ENCODE data around the gene STARD5.

The STARD5 gene

GRCh38 chr15:81317642-81318017 is 6.3 kb downstream of the STARD5 start:
- no peak for TF ChIP-seq ZFX (IDR thresholded peaks at IDR 0.05)
- no peak for TF ChIP-seq CTCF (conservative IDR thresholded peaks at IDR 0.05)
- H3K27ac ChIP-seq, result no peak overlapping the region

- TF ChIP-seq CTCF (conservative IDR thresholded peaks at IDR 0.05) (no peak), ZFX (IDR thresholded peaks at IDR 0.05) (no peak)
- no peak overlapping the region for H3K27ac ChIP-seq
Measured at GRCh38 chr15:81316267-81316666, 7.7 kb downstream of the STARD5 start.

- TF ChIP-seq CTCF (conservative IDR thresholded peaks at IDR 0.05) (no peak), ZFX (IDR thresholded peaks at IDR 0.05) (no peak)
- H3K27ac ChIP-seq, result no peak overlapping the region
Measured at GRCh38 chr15:81315452-81316175, 8.3 kb downstream of the STARD5 start.

- TF ChIP-seq CTCF (conservative IDR thresholded peaks at IDR 0.05) (no peak), ZFX (IDR thresholded peaks at IDR 0.05) (no peak)
- H3K27ac ChIP-seq, result no peak overlapping the region
Measured at GRCh38 chr15:81314378-81314777, 9.6 kb downstream of the STARD5 start.

GRCh38 chr15:81313686-81314085 is 10.3 kb downstream of the STARD5 start:
- TF ChIP-seq ZFX (IDR thresholded peaks at IDR 0.05) (no peak), CTCF (conservative IDR thresholded peaks at IDR 0.05) (no peak)
- no peak overlapping the region for H3K27ac ChIP-seq

- TF ChIP-seq CTCF (conservative IDR thresholded peaks at IDR 0.05) (no peak), ZFX (IDR thresholded peaks at IDR 0.05) (no peak)
- H3K27ac ChIP-seq, result no peak overlapping the region
Measured at GRCh38 chr15:81312790-81313543, 11.0 kb downstream of the STARD5 start.

- TF ChIP-seq ZFX (IDR thresholded peaks at IDR 0.05) (no peak), CTCF (conservative IDR thresholded peaks at IDR 0.05) (no peak)
- H3K27ac ChIP-seq, result no peak overlapping the region
Measured at GRCh38 chr15:81311752-81312464, 12.0 kb downstream of the STARD5 start.

Measured in C4-2B (cell line).